Panc1 (cell line): ENCODE measurements around the gene PSMD3.

ENCODE experiments used
- CTCF ChIP-seq: fragments of 450-650 bp; IDR thresholded peaks from 2 replicates; pipeline ENCODE4 v1.5.1; 2017; ENCODE audit warnings: mild to moderate bottlenecking
- POLR2AphosphoS5 ChIP-seq: IDR thresholded peaks from 2 replicates; pipeline ENCODE4 v1.6.1; 2012; ENCODE audit warnings: mild to moderate bottlenecking, low read depth, low read length, moderate library complexity

GRCh38 chr17:40020146-40020545 is 39.5 kb downstream of the PSMD3 start:
- TF ChIP-seq CTCF (no peak), POLR2AphosphoS5 (no peak)
